ENCODE measurements around the gene RBBP8NL.
A peak's percentile ranks its signal among the peaks of the same experiment; 100 is the strongest.

Gene RBBP8NL

GRCh38 chr20:62371588-62372041, 55.7 kb downstream of the RBBP8NL start:
- no peak for DNase-seq

- DNase-seq: no peak
Measured at GRCh38 chr20:62370807-62371587, 56.3 kb downstream of the RBBP8NL start.

- DNase-seq: no peak
Measured at GRCh38 chr20:62370115-62370806, 57.1 kb downstream of the RBBP8NL start.

DNA sequence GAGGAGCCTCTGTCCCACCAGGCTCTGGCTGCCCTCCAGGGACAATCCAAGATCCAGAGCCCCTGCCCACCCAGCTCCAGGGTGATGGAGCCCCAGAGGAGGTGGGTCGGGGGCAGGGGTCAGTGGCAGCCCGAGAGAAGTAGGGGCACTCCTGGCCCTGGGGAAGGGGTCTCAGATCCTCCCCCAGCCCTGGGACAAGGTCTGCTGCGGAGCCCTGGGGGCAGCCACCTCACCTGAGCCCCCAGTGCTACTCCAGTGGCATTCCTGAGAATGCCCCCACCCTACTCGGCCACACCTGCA, 57.6 kb downstream of the RBBP8NL start:
- DNase-seq: no peak

GRCh38 chr20:62368976-62369814, 58.1 kb downstream of the RBBP8NL start:
- peak; percentile 47 for DNase-seq

DNA sequence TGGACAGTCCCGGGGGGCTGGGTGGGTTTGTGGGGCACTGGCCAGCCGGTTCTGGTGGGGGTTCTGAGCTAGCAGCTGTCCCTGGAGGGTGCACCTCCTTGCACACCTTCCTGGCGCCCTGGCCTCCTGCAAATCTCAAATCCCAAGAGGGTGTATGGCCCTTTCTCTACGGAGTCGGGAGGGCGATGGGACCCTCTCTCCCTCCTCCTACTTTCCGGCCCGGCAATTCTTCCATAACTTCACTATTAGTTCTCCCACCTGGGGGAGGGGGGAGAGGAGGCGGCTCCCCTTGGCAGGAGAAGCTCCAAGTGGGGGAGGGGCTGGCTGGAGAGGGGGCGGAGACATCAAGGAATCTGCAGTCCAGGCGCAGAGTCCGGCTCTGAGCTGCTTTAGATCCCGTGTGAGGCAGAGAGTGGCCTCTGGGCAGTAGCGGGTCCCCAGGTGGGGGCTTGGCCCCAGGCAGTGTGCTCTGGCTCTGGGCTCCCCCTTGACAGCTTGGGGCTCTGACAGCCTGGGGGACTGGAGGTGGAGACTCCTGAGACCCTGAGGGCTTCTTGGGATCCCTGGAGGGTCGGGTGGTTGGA, 58.9 kb downstream of the RBBP8NL start:
- no peak for DNase-seq

GRCh38 chr20:62367633-62368391, 59.5 kb downstream of the RBBP8NL start:
- peak; percentile 66 for DNase-seq

DNA sequence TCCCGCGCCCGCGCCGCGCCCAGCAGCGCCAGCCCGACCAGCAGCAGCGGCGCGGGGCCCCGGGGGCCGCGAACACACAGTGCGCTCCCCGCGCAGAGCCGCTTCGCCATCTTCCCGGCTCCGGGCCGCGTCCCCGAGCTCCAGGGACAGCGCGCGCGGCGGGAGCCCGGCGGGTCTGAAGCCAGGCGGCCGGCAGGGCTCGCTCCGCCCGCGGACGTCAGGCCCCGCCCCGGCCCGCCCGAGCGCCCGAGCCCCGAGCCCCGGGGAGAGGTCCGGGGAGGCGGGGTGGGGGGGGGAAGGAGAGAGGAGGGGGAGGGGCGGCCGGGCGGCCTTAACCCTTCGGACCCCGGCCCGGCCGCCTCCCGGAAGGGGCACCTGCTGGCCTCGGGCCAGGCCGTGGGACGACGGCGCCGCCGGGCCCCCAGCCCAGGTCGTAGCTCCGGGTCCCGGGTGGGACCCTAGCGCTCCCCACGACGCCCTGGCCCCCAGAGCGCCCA, 60.2 kb downstream of the RBBP8NL start, which contains the start of gene LAMA5:
LAMA5 (minus strand) TSS at position 177 of the 497 bp plus-strand sequence; CDS start at position 110, 67 bp downstream.
- peak; percentile 64 for DNase-seq

DNA sequence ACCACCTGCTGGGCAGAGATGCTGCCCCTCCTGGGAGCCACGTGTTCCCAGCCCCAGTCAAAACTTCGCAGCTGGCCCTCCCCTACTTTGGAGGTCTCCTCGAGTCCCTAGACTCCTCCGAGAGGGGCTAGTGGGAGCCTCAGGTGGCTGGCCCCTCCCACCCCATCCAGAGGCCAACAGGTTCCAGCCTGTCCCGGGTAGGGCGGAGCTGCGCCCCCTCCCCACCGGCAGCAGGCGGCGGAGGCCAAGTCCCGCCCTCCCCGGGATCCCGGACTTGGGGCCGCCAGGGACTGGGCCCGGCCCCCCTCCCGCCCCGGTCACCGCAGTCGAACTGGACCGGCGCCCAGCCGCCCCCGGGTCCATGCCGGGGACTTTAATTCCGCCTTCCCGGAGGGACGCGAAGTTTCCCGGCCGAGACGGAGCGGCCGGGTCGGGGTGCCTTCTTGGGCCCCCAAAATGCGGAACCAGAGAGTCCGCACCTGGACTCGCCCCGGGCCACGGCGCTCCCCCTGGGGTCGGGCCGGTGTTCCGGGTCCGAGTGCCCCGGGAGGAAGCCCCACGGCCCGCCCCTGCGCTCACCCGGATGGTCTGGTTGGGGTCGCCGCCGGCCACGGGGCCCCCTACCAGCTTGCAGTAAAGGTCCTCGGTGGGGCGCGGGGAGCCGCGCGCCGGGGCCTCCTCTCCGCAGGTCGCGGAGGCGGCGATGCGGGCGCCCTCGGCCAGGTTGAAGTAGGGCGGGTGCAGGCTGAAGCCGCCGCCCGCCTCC, 60.8 kb downstream of the RBBP8NL start:
- DNase-seq: no peak

DNA sequence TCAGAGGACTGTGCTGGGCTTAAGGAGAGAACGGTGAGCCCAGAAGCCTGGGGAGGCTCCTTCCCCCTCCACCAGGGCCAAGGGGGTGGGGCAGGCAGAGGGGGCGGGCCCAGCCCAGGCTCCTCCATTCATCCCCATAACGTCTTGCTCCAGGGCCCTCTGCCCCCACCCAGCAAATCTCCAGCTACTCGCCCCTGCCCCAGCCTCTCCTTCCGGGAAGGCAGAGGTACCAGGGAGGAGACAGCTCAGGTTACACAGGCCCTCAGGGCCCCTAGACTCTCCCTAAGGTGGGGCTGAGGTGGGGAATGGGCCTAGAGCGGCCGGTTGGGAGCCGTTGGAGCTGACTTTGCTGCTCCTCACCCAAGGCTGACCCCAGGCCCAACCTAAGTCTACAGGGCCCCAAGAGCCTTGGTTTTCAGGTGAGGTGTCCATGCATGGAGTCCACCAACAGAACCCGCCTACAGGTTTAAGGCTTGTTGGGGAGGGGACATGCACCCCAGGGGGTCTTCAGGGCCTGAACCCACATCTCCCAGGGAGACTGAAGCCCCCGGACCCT, 61.4 kb downstream of the RBBP8NL start:
- DNase-seq: peak; percentile 44

GRCh38 chr20:62364911-62365736, 62.2 kb downstream of the RBBP8NL start:
- DNase-seq: no peak

GRCh38 chr20:62363920-62364851, 63.2 kb downstream of the RBBP8NL start:
- peak; percentile 41 for DNase-seq

DNA sequence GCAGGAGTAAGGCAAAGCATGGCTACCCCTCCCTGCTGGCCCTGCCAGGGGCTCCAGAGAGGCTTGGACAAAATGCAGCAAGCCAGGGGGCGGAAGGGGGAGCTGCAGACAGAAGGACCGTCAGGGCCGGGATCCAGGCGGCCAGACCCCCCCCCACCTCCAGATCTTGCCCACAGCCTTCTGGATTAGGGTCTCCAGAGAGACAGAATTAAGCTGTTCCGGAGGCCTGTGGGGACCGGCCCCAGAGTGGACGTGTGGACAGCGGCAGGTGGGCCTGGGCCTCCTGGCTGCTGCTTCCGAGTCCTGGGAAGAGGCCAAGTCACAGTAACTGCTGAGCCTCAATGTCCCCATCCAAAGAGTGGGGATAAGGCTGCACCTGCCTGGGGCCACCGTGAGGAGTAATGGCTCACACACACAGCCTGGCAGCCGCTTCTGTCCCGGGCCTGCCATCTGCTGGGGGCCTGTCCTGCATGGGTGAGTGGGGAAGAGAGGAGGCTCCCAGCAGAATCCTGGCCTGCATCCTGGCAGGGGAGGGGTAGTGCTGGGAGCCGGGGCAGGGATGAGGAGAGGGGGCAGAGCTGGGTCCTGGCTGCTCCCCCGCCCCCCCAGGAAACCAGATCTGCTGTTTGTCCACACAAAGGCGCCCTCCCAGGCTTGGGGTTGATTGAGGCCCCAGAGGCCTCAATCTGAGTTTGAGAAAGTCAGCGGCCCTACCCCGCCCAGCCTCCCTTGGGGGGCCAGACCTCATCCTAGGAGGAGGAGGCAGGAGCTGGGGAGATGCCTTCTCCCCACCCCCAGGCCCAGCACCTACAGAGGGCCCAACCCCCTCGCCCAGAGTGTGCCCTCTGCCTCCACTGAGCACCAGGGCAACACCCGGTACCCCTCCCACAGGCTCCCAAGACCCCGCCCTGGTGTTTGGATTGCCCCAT, 64.1 kb downstream of the RBBP8NL start:
- DNase-seq: no peak

DNA sequence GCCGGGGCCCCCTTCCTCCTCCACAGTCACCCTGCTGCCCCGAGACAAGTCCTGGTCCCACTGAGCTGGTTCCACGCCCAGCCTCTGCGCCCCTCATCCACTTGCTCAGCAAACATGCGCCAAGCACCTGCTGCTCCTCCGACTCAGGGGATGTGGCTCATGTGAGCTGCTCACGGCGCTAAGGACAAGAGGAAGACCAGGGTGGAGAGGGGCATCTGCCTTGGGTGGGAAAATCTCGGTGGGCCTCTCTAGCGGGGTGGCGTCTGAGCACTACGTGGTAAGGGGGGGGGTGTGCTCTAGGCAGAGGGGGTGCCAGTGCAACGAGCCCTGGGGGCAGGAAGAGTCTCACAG, 64.8 kb downstream of the RBBP8NL start:
- no peak for DNase-seq

GRCh38 chr20:62361799-62362589, 65.3 kb downstream of the RBBP8NL start:
- no peak for DNase-seq

GRCh38 chr20:62360854-62361798, 66.2 kb downstream of the RBBP8NL start:
- DNase-seq: no peak

Data from hematopoietic multipotent progenitor cell treated with erythropoietin and hydrocortisone succinate and interleukin-3 and kit ligand, for 4 days (in vitro differentiated cells).